A549 (cell line): Measurements from ENCODE around the gene DTD2. TPM values are rescaled to one million over a fixed set of nuclear protein-coding genes. Genes with fewer than 3 reads are reported as not detected.
A peak's percentile ranks its signal among the peaks of the same experiment; 100 is the strongest.

ENCODE experiments used
- ATAC-seq, 2 experiments: fragments of 200-7000 bp in 1 of 2; fragments of >200 bp in 1 of 2; cut with Nextera tagmentation in 1 of 2; cut with Tn5 transposase in 1 of 2; 3 replicates each; pipeline versions ENCODE4 v1.8.0 to v1.9.1; 2018 to 2020; ENCODE audit warnings: mild to moderate bottlenecking in 1 of 2, moderate library complexity in 1 of 2
- CTCF ChIA-PET: fragments of 300-600 bp; sonication (Branson Sonifier 250); formaldehyde crosslinking; extraction: SDS; loops from one replicate; lab custom pipeline; 2021; ENCODE audit warnings: antibody characterized with exemption, inconsistent platforms; lab: Yijun Ruan, JAX
- POLR2A ChIA-PET: fragments of 350-600 bp; formaldehyde crosslinking; extraction: SDS; loops from one replicate; lab custom pipeline; 2021; ENCODE audit warnings: antibody characterized with exemption, inconsistent platforms; lab: Yijun Ruan, JAX
- DNase-seq, 2 experiments: peaks; one replicate each; pipeline versions ENCODE4 v3.0.0 to v3.0.0-alpha.2; 2011 to 2016; ENCODE audit warnings: low read depth in 1 of 2, low spot score in 1 of 2
- FAIRE-seq: peaks from 2 replicates; lab custom pipeline; 2011; peaks lifted over from hg19 to GRCh38; lab: Jason Lieb, UNC
- H3K27ac ChIP-seq, 2 experiments: fragments of >200 bp; sonication (Bioruptor Twin); formaldehyde crosslinking; 3 replicates each; pipeline ENCODE4 v1.5.1; 2016 to 2017
- H3K4me1 ChIP-seq: fragments of >200 bp; sonication (Bioruptor Twin); formaldehyde crosslinking; 3 replicates; pipeline ENCODE4 v1.6.1; 2016
- H3K4me2 ChIP-seq: fragments of >200 bp; sonication (Bioruptor Twin); formaldehyde crosslinking; 3 replicates; pipeline ENCODE4 v1.6.1; 2016
- H3K4me3 ChIP-seq: fragments of >200 bp; sonication (Bioruptor Twin); formaldehyde crosslinking; 3 replicates; pipeline ENCODE4 v1.5.1; 2016
- H3K9me3 ChIP-seq: fragments of >200 bp; sonication (Bioruptor Twin); formaldehyde crosslinking; 3 replicates; pipeline ENCODE4 v1.6.1; 2016
- BHLHE40 ChIP-seq: IDR thresholded peaks from 2 replicates; pipeline ENCODE4 v1.6.1; 2012; ENCODE audit warnings: low read depth, low read length, inconsistent platforms
- CBX2 ChIP-seq: fragments of 200-600 bp; sonication (generic); IDR thresholded peaks from 2 replicates; pipeline ENCODE4 v1.6.1; 2016; ENCODE audit warnings: low read depth, mild to moderate bottlenecking, borderline replicate concordance
- CBX8 ChIP-seq: fragments of 200-600 bp; sonication (generic); IDR thresholded peaks from 2 replicates; pipeline ENCODE4 v1.6.1; 2016
- CHD4 ChIP-seq: fragments of 200-600 bp; sonication (generic); IDR thresholded peaks from 2 replicates; pipeline ENCODE4 v1.6.1; 2016; ENCODE audit warnings: antibody characterized with exemption, mild to moderate bottlenecking, borderline replicate concordance
- CTCF ChIP-seq: fragments of >200 bp; sonication (Bioruptor Twin); formaldehyde crosslinking; IDR thresholded peaks from 3 replicates; pipeline ENCODE4 v1.5.1; 2016
- EHMT2 ChIP-seq: fragments of 200-600 bp; sonication (generic); IDR thresholded peaks from 2 replicates; pipeline ENCODE4 v1.6.1; 2016; ENCODE audit warnings: antibody characterized with exemption, low read depth, mild to moderate bottlenecking, moderate library complexity
- ELK1 ChIP-seq: fragments of 150-350 bp; IDR thresholded peaks from 2 replicates; pipeline ENCODE4 v1.6.1; 2014; ENCODE audit warnings: low read depth, mild to moderate bottlenecking, low read length
- FOSB ChIP-seq: fragments of 250-450 bp; sonication (Bioruptor Pico); IDR thresholded peaks from 2 replicates; pipeline ENCODE4 v1.5.0; 2020; ENCODE audit warnings: mild to moderate bottlenecking, moderate library complexity
- GATA3 ChIP-seq: IDR thresholded peaks from 2 replicates; pipeline ENCODE4 v1.6.1; 2012; ENCODE audit warnings: borderline replicate concordance
- HDAC2 ChIP-seq: fragments of 200-600 bp; sonication (generic); IDR thresholded peaks from 2 replicates; pipeline ENCODE4 v1.6.1; 2016
- HMGXB4 ChIP-seq: fragments of 250-450 bp; sonication (Bioruptor Pico); IDR thresholded peaks from 2 replicates; pipeline ENCODE4 v1.5.0; 2021; ENCODE audit warnings: mild to moderate bottlenecking, moderate library complexity, borderline replicate concordance
- HOXA7 ChIP-seq: fragments of 250-450 bp; sonication (Bioruptor Pico); IDR thresholded peaks from 2 replicates; pipeline ENCODE4 v1.5.0; 2020; ENCODE audit warnings: mild to moderate bottlenecking, moderate library complexity
- HOXB5 ChIP-seq: fragments of 250-450 bp; sonication (Bioruptor Pico); IDR thresholded peaks from 2 replicates; pipeline ENCODE4 v1.5.0; 2020; ENCODE audit warnings: mild to moderate bottlenecking, moderate library complexity
- JUN ChIP-seq, 2 experiments: fragments of >200 bp; sonication (Bioruptor Twin); formaldehyde crosslinking; IDR thresholded peaks; 2 replicates in 1 of 2; 3 replicates in 1 of 2; pipeline ENCODE4 v1.6.1; 2016 to 2017
- JUNB ChIP-seq: fragments of >200 bp; sonication (Bioruptor Twin); formaldehyde crosslinking; IDR thresholded peaks from 2 replicates; pipeline ENCODE4 v1.6.1; 2016
- MAZ ChIP-seq: fragments of 150-350 bp; IDR thresholded peaks from 2 replicates; pipeline ENCODE4 v1.6.1; 2014; ENCODE audit warnings: antibody characterized with exemption, low read depth, low read length, borderline replicate concordance
- NR3C1 ChIP-seq: fragments of >200 bp; sonication (Bioruptor Twin); formaldehyde crosslinking; IDR thresholded peaks from 3 replicates; pipeline ENCODE4 v1.6.1; 2017
- PHF8 ChIP-seq: fragments of 200-600 bp; sonication (generic); IDR thresholded peaks from 2 replicates; pipeline ENCODE4 v1.6.1; 2016; ENCODE audit warnings: low read depth, mild to moderate bottlenecking, antibody characterized with exemption, moderate library complexity, borderline replicate concordance
- POLR2A ChIP-seq: IDR thresholded peaks from 2 replicates; pipeline ENCODE4 v1.6.1; 2012; ENCODE audit warnings: mild to moderate bottlenecking, low read length
- RARB ChIP-seq: fragments of 250-450 bp; sonication (Bioruptor Pico); IDR thresholded peaks from 2 replicates; pipeline ENCODE4 v1.8.0; 2021; ENCODE audit warnings: mild to moderate bottlenecking, moderate library complexity
- TP53 ChIP-seq: fragments of 250-450 bp; sonication (Bioruptor Pico); IDR thresholded peaks from 2 replicates; pipeline ENCODE4 v1.5.0; 2021; ENCODE audit warnings: mild to moderate bottlenecking, moderate library complexity
- WGBS: methylation state at CpG from one replicate; pipeline ENCODE4 v1.1.6; 2017; ENCODE audit errors: missing lambda C conversion rate; 5-methylcytosine and 5-hydroxymethylcytosine counted together
- polyA plus RNA-seq, 4 experiments: library from polyadenylated mRNA; depleted of rRNA in 3 of 4; stranded (reverse); fragments of >200 nt; fragmentation: RNase III in 1 of 4; extraction: RNeasy Plus Mini Kit Qiagen cat#74134 plus additional on column Dnase treatment in 1 of 4; gene quantifications; 2 replicates in 3 of 4; 3 replicates in 1 of 4; pipeline ENCODE4 v1.2.3, GENCODE V29; 2011 to 2017
- TF ChIP-seq, protein P1 (sequence below): fragments of >200 bp; sonication (Bioruptor Twin); formaldehyde crosslinking; IDR thresholded peaks from 3 replicates; pipeline ENCODE4 v1.6.1; 2016
- TF ChIP-seq, protein P2 (sequence below): fragments of 200-600 bp; sonication (generic); IDR thresholded peaks from 2 replicates; pipeline ENCODE4 v1.6.1; 2016; ENCODE audit warnings: antibody characterized with exemption, mild to moderate bottlenecking, moderate library complexity

Gene DTD2
- polyA plus RNA-seq, 2 of the 4 experiments (the other 2 are of a cell fraction): 28.5 to 39.5 TPM

GRCh38 chr14:31435276-31435675 is 22.0 kb downstream of the DTD2 start (continued):
- no peak for TF ChIP-seq HMGXB4 (CRISPR knock-in tag)
- TF ChIP-seq, all 56 proteins: peak for 0

DNA sequence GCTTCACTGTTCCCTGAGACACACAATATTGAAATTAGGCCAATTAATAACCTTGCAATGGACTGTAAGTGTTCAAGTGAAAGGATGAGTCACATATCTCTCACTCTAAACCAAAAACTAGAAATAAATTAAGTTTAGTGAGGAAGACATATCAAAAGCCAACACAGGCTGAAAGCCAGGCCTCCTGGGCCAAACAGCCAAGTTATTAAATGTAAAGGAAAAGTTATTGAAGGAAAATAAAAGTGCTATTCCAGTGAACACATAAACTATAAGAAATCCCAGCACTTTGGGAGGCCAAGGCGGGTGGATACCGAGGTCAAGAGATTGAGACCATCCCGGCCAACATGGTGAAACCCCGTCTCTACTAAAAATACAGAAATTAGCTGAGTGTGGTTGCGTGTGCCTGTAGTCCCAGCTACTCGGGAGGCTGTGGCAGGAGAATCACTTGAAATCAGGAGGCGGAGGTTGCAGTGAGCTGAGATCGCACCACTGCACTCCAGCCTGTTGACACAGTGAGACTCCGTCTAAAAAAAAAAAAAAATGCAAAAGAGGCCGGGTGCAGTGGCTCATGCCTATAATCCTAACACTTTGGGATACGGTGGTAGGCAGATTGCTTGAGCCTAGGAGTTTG is 26.6 kb downstream of the DTD2 start:
- H3K4me2 ChIP-seq: no peak overlapping the region
- H3K9me3 ChIP-seq: no peaks in the 10 kb centered on the region
- TF ChIP-seq, protein P1, sequence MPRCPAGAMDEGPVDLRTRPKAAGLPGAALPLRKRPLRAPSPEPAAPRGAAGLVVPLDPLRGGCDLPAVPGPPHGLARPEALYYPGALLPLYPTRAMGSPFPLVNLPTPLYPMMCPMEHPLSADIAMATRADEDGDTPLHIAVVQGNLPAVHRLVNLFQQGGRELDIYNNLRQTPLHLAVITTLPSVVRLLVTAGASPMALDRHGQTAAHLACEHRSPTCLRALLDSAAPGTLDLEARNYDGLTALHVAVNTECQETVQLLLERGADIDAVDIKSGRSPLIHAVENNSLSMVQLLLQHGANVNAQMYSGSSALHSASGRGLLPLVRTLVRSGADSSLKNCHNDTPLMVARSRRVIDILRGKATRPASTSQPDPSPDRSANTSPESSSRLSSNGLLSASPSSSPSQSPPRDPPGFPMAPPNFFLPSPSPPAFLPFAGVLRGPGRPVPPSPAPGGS: no peak
- TF ChIP-seq TP53: no peak
- TF ChIP-seq CHD4: no peak
- TF ChIP-seq GATA3: no peak
- TF ChIP-seq PHF8: no peak
- TF ChIP-seq CTCF: no peak
- TF ChIP-seq NR3C1: no peak
- no peak for TF ChIP-seq ELK1
- no peak for TF ChIP-seq EHMT2
- TF ChIP-seq FOSB (CRISPR knock-in tag): no peak
- TF ChIP-seq BHLHE40: no peak
- TF ChIP-seq HOXB5 (CRISPR knock-in tag): no peak
- H3K27ac ChIP-seq: no peak overlapping the region
- no peaks in the 10 kb centered on the region for H3K4me1 ChIP-seq
- FAIRE-seq (peak; percentile 63), DNase-seq (no peak), ATAC-seq (no peak)
- POLR2A ChIA-PET: interaction anchor here (2.3 kb wide), 1 partner anchor 11 kb away, joined by 14 read pairs; the partner anchor contains the start of gene HEATR5A
- H3K4me3 ChIP-seq: no peak overlapping the region
- CTCF ChIA-PET: no interaction called here
- WGBS: 94% methylated on average over 11 of the region's 11 CpGs

GRCh38 chr14:31429791-31430190 is 27.5 kb downstream of the DTD2 start:
- Histone ChIP-seq H3K4me3 (no peak overlapping the region), H3K4me1 (no peaks in the 10 kb centered on the region), H3K4me2 (no peak overlapping the region), H3K27ac (no peak overlapping the region), H3K9me3 (no peaks in the 10 kb centered on the region)
- 91% methylated on average over 1 of the region's 1 CpG for WGBS
- DNase-seq: no peak
- ChIA-PET POLR2A (interaction anchor here (1.7 kb wide), 1 partner anchor 9 kb away, joined by 9 read pairs; the partner anchor contains the start of gene HEATR5A), CTCF (interaction anchor here (1.0 to 1.5 kb wide), 2 partner anchors 9 to 20 kb away, joined by 3 to 9 read pairs; partner anchors contain the start of gene HEATR5A)
- FAIRE-seq: no peak
- no peak for ATAC-seq
- TF ChIP-seq CTCF: no peak
- TF ChIP-seq MAZ: no peak
- no peak for TF ChIP-seq CBX8
- no peak for TF ChIP-seq RARB (CRISPR knock-in tag)
- TF ChIP-seq, protein P2, sequence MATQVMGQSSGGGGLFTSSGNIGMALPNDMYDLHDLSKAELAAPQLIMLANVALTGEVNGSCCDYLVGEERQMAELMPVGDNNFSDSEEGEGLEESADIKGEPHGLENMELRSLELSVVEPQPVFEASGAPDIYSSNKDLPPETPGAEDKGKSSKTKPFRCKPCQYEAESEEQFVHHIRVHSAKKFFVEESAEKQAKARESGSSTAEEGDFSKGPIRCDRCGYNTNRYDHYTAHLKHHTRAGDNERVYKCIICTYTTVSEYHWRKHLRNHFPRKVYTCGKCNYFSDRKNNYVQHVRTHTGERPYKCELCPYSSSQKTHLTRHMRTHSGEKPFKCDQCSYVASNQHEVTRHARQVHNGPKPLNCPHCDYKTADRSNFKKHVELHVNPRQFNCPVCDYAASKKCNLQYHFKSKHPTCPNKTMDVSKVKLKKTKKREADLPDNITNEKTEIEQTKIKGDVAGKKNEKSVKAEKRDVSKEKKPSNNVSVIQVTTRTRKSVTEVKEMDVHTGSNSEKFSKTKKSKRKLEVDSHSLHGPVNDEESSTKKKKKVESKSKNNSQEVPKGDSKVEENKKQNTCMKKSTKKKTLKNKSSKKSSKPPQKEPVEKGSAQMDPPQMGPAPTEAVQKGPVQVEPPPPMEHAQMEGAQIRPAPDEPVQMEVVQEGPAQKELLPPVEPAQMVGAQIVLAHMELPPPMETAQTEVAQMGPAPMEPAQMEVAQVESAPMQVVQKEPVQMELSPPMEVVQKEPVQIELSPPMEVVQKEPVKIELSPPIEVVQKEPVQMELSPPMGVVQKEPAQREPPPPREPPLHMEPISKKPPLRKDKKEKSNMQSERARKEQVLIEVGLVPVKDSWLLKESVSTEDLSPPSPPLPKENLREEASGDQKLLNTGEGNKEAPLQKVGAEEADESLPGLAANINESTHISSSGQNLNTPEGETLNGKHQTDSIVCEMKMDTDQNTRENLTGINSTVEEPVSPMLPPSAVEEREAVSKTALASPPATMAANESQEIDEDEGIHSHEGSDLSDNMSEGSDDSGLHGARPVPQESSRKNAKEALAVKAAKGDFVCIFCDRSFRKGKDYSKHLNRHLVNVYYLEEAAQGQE: no peak
- TF ChIP-seq CBX2: no peak
- no peak for TF ChIP-seq JUNB
- TF ChIP-seq FOSB (CRISPR knock-in tag): no peak
- no peak for TF ChIP-seq POLR2A
- TF ChIP-seq HDAC2: no peak
- TF ChIP-seq HOXA7 (CRISPR knock-in tag): no peak
- TF ChIP-seq JUN (IDR thresholded peaks at IDR 0.05): no peak
